ENCODE results near the gene UPF3B.

DNA sequence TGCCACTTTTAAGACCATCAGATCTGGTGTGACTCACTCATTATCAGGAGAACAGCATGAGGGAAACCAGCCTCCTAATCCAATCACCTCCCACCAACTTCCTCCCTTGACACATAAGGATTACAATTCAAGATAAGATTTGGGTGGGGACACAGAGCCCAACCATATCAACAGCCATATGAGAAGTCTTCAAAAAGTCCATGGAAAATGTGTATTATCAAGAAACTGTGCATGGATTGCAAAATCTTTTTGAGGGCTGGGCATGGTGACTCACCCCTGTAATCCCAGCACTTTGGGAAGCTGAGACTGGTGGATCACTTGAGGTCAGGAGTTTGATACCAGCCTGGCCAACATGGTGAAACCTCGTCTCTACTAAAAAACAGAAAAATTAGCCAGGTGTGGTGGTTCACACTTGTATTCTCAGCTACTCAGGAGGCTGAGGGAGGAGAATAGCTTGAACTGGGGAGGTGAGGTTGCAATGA lies 43.5 kb downstream of the UPF3B start:
- TF ChIP-seq, protein P1, sequence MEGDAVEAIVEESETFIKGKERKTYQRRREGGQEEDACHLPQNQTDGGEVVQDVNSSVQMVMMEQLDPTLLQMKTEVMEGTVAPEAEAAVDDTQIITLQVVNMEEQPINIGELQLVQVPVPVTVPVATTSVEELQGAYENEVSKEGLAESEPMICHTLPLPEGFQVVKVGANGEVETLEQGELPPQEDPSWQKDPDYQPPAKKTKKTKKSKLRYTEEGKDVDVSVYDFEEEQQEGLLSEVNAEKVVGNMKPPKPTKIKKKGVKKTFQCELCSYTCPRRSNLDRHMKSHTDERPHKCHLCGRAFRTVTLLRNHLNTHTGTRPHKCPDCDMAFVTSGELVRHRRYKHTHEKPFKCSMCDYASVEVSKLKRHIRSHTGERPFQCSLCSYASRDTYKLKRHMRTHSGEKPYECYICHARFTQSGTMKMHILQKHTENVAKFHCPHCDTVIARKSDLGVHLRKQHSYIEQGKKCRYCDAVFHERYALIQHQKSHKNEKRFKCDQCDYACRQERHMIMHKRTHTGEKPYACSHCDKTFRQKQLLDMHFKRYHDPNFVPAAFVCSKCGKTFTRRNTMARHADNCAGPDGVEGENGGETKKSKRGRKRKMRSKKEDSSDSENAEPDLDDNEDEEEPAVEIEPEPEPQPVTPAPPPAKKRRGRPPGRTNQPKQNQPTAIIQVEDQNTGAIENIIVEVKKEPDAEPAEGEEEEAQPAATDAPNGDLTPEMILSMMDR (IDR thresholded peaks at IDR 0.05 in 8 of 11, conservative IDR thresholded peaks at IDR 0.05 in 3 of 11): no peak
- no peak for TF ChIP-seq POLR2A (IDR thresholded peaks at IDR 0.05)
- TF ChIP-seq POLR2AphosphoS5 (IDR thresholded peaks at IDR 0.05): no peak

All from spleen (tissue), 7 donors.